Epithelial cell of proximal tubule (primary cell): ENCODE data around the gene INO80. TPM values are rescaled to one million over a fixed set of nuclear protein-coding genes. Genes with fewer than 3 reads are reported as not detected.

ENCODE experiments used
- DNase-seq: peaks from one replicate; pipeline ENCODE4 v3.0.0-alpha.2; 2011; ENCODE audit warnings: low read depth
- H3K4me3 ChIP-seq: 2 replicates; pipeline ENCODE4 v1.5.1; 2011; ENCODE audit warnings: low read depth, mild to moderate bottlenecking, low read length
- CTCF ChIP-seq: conservative IDR thresholded peaks from 2 replicates; pipeline ENCODE4 v1.5.1; 2012; ENCODE audit warnings: low read depth, mild to moderate bottlenecking, low read length
- total RNA-seq: library from RNA; depleted of rRNA; stranded (reverse); fragments of >200 nt; gene quantifications from 2 replicates; pipeline ENCODE4 v1.2.3, GENCODE V29; 2015

INO80 gene
- total RNA-seq, 1 donor from 2014 or later: 33.8 TPM

- no peak for DNase-seq
- no peak overlapping the region for H3K4me3 ChIP-seq
- no peak for TF ChIP-seq CTCF
These were observed 12.3 kb upstream of the INO80 start for GRCh38 chr15:41128174-41128902.

- no peak for DNase-seq
- no peak for TF ChIP-seq CTCF
- H3K4me3 ChIP-seq: no peak overlapping the region
These were observed 10.0 kb upstream of the INO80 start for GRCh38 chr15:41125931-41126642.

- H3K4me3 ChIP-seq: no peak overlapping the region
- no peak for TF ChIP-seq CTCF
- no peak for DNase-seq
These were observed 9.1 kb upstream of the INO80 start for GRCh38 chr15:41125063-41125669.

GRCh38 chr15:41124058-41124457 is 8.0 kb upstream of the INO80 start:
- DNase-seq: no peak
- H3K4me3 ChIP-seq: no peak overlapping the region
- TF ChIP-seq CTCF: no peak

GRCh38 chr15:41122849-41123248 is 6.8 kb upstream of the INO80 start:
- no peak for TF ChIP-seq CTCF
- no peak for DNase-seq

GRCh38 chr15:41121951-41122350 is 5.9 kb upstream of the INO80 start:
- TF ChIP-seq CTCF: no peak
- H3K4me3 ChIP-seq: no peak overlapping the region
- DNase-seq: no peak

More at GRCh38 chr15:41122849-41123248, 6.8 kb upstream of the INO80 start:
- no peak overlapping the region for H3K4me3 ChIP-seq

- H3K4me3 ChIP-seq: peak overlapping the region; percentile 99
- no peak for TF ChIP-seq CTCF
- no peak for DNase-seq
These were observed 827 bp upstream of the INO80 start for GRCh38 chr15:41116962-41117252.
